Fibroblast of lung (primary cell): ENCODE measurements around the gene NCBP3. TPM values are rescaled to one million over a fixed set of nuclear protein-coding genes. Genes with fewer than 3 reads are reported as not detected.

Source experiments
- DNase-seq, 2 donors: peaks; one replicate each; pipeline versions ENCODE4 v3.0.0 to v3.0.0-alpha.2; 2010; ENCODE audit warnings: low read depth in 2 of 2
- H2AFZ ChIP-seq: 2 replicates; pipeline ENCODE4 v1.5.1; 2012; ENCODE audit warnings: low read length, control low read depth, inconsistent platforms
- H3K27ac ChIP-seq: 2 replicates; pipeline ENCODE4 v1.5.1; 2011; ENCODE audit warnings: low read length, control low read depth; ENCODE audit not compliant: insufficient read depth
- H3K27me3 ChIP-seq: 2 replicates; pipeline ENCODE4 v1.5.1; 2011; ENCODE audit warnings: mild to moderate bottlenecking, low read length; ENCODE audit not compliant: control insufficient read depth, insufficient read depth
- H3K36me3 ChIP-seq: 2 replicates; pipeline ENCODE4 v1.5.1; 2011; ENCODE audit warnings: low read length; ENCODE audit not compliant: control insufficient read depth, insufficient read depth
- H3K4me1 ChIP-seq: 2 replicates; pipeline ENCODE4 v1.5.1; 2011; ENCODE audit warnings: low read length; ENCODE audit not compliant: control insufficient read depth, insufficient read depth; ENCODE audit errors: extremely low read depth
- H3K4me2 ChIP-seq: 2 replicates; pipeline ENCODE4 v1.5.1; 2011; ENCODE audit warnings: low read length, control low read depth; ENCODE audit not compliant: insufficient read depth; ENCODE audit errors: extremely low read depth
- H3K4me3 ChIP-seq, 4 experiments: fragments of 200-600 bp in 1 of 4; sonication (generic) in 1 of 4; replicated peaks in 1 of 4; 2 replicates each; pipeline ENCODE4 v1.5.1; 2011 to 2016; ENCODE audit warnings: low read length in 4 of 4, low read depth in 3 of 4, mild to moderate bottlenecking in 3 of 4, control low read depth in 2 of 4, inconsistent platforms in 1 of 4, mixed read lengths in 1 of 4; ENCODE audit not compliant: insufficient read depth in 1 of 4; ENCODE audit errors: control extremely low read depth in 1 of 4
- H3K79me2 ChIP-seq: 2 replicates; pipeline ENCODE4 v1.5.1; 2012; ENCODE audit warnings: mild to moderate bottlenecking, low read length, inconsistent platforms; ENCODE audit not compliant: control insufficient read depth, insufficient read depth
- H3K9ac ChIP-seq: 2 replicates; pipeline ENCODE4 v1.5.1; 2011; ENCODE audit warnings: mild to moderate bottlenecking, low read length, control low read depth; ENCODE audit not compliant: insufficient read depth
- H3K9me3 ChIP-seq: 2 replicates; pipeline ENCODE4 v1.5.1; 2012; ENCODE audit warnings: low read depth, low read length; ENCODE audit not compliant: control insufficient read depth, insufficient read depth
- H4K20me1 ChIP-seq: 2 replicates; pipeline ENCODE4 v1.5.1; 2011; ENCODE audit warnings: low read length; ENCODE audit not compliant: control insufficient read depth, insufficient read depth; ENCODE audit errors: extremely low read depth
- CTCF ChIP-seq, 2 donors: IDR thresholded peaks in 1 of 2; conservative IDR thresholded peaks in 1 of 2; 1 replicate in 1 of 2; 2 replicates in 1 of 2; pipeline ENCODE4 v1.5.1; 2011 to 2012; ENCODE audit warnings: low read length in 2 of 2, control low read depth in 1 of 2, inconsistent platforms in 1 of 2, low read depth in 1 of 2, mild to moderate bottlenecking in 1 of 2
- EZH2 ChIP-seq: IDR thresholded peaks from 2 replicates; pipeline ENCODE4 v1.5.1; 2012; ENCODE audit warnings: low read length, control low read depth, mild to moderate bottlenecking; ENCODE audit errors: missing control alignments
- polyA plus RNA-seq, 2 donors: library from polyadenylated mRNA; depleted of rRNA in 1 of 2; stranded (reverse) in 1 of 2; unstranded in 1 of 2; fragments of >200 nt; gene quantifications; 2 replicates each; pipeline ENCODE4 v1.2.1, GENCODE V29; 2011 to 2012; ENCODE audit warnings: missing spikeins in 1 of 2
- total RNA-seq: library from RNA; depleted of rRNA; stranded (reverse); fragments of >200 nt; gene quantifications from 2 replicates; pipeline ENCODE4 v1.2.1, GENCODE V29; 2014

The NCBP3 gene
- total and polyA plus RNA-seq, 2 donors (not counting 1 experiment from before 2014, with no cell fraction given) = 20.4 to 23.3 TPM

DNA sequence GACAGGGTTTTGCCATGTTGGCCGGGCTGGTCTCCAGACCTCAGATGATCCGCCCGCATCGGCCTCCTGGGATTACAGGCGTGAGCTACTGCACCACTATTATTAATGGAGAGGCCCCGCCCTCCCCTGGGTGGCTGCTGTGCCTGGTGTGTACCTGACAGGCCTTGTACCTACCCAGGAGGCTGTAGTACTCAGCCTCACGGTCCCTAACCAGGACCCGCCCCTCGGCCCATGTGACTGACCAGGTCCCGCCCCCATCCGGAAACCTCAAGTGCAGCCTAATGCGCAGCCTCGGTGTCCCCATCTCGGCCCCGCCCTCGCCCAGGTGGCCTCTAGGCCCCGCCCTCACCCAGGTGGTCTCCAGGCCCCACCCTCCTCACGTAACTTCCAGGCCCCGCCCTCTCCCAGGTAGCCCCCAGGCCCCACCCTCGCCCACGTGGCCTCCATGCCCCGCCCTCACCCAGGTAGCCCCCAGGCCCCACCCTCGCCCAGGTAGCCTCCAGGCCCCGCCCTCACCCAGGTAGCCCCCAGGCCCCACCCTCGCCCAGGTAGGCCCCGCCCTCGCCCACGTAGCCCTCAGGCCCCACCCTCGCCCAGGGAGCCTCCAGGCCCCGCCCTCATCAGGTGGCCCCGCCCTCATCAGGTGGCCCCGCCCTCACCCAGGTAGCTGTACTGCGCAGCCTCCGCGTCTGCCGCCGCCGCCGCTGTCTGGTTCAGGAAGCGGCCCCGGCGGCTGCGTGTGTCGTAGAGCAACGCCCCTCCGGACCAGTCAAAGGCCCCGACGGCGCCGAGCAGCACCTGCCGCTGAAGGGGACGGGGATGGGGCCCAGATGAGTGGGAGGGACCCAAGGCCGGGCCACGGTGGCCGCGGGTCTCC, 91.3 kb downstream of the NCBP3 start:
- Histone ChIP-seq H3K9me3 (no peaks in the 10 kb centered on the region), H3K36me3 (no peaks in the 10 kb centered on the region), H3K27ac (no peak overlapping the region), H3K4me2 (no peak overlapping the region), H3K4me3 (no peak overlapping the region), H3K79me2 (no peaks in the 10 kb centered on the region), H4K20me1 (no peaks in the 10 kb centered on the region), H3K27me3 (no peaks in the 10 kb centered on the region), H2AFZ (no peak overlapping the region), H3K4me1 (no peaks in the 10 kb centered on the region), H3K9ac (no peak overlapping the region)
- no peak for DNase-seq
- TF ChIP-seq EZH2 (no peak), CTCF (conservative IDR thresholded peaks at IDR 0.05 in 1 of 2, IDR thresholded peaks at IDR 0.05 in 1 of 2; ENCODE audit: low read depth in 1 of 2, low read length in 2 of 2) (no peak)

GRCh38 chr17:3754066-3754457, 92.0 kb downstream of the NCBP3 start:
- Histone ChIP-seq H3K27me3 (no peaks in the 10 kb centered on the region), H3K9me3 (no peaks in the 10 kb centered on the region), H3K79me2 (no peaks in the 10 kb centered on the region), H3K27ac (no peak overlapping the region), H4K20me1 (no peaks in the 10 kb centered on the region), H2AFZ (no peak overlapping the region), H3K4me2 (no peak overlapping the region), H3K36me3 (no peaks in the 10 kb centered on the region), H3K9ac (no peak overlapping the region), H3K4me1 (no peaks in the 10 kb centered on the region), H3K4me3 (no peak overlapping the region)
- DNase-seq = no peak
- TF ChIP-seq CTCF (conservative IDR thresholded peaks at IDR 0.05 in 1 of 2, IDR thresholded peaks at IDR 0.05 in 1 of 2; ENCODE audit: low read depth in 1 of 2, low read length in 2 of 2) (no peak), EZH2 (no peak)

- H3K27me3 ChIP-seq = peaks cover 3% of the 10 kb centered on the region
- no peak overlapping the region for H3K4me3 ChIP-seq
- no peaks in the 10 kb centered on the region for H3K9me3 ChIP-seq
- no peak overlapping the region for H3K9ac ChIP-seq
- no peak for DNase-seq
- TF ChIP-seq EZH2 = no peak
- TF ChIP-seq CTCF (conservative IDR thresholded peaks at IDR 0.05 in 1 of 2, IDR thresholded peaks at IDR 0.05 in 1 of 2; ENCODE audit: low read depth in 1 of 2, low read length in 2 of 2) = no peak
- H3K27ac ChIP-seq = no peak overlapping the region
- no peaks in the 10 kb centered on the region for H3K4me1 ChIP-seq
- H3K36me3 ChIP-seq = no peaks in the 10 kb centered on the region
- no peak overlapping the region for H3K4me2 ChIP-seq
- no peak overlapping the region for H2AFZ ChIP-seq
- no peaks in the 10 kb centered on the region for H4K20me1 ChIP-seq
- no peaks in the 10 kb centered on the region for H3K79me2 ChIP-seq
These were observed 92.4 kb downstream of the NCBP3 start for GRCh38 chr17:3753624-3754023.

Other genes starting within 250 kb of the NCBP3 start
- 2.3 and 2.8 TPM in 2 replicates for gene TRPV1, start 236.8 kb downstream of the NCBP3 start, total RNA-seq
- gene TRPV1, start 236.8 kb downstream of the NCBP3 start, polyA plus RNA-seq = 0.60 and 0.89 TPM in 2 replicates
- 5.6 and 8.9 TPM in 2 replicates for gene SHPK, start 210.0 kb downstream of the NCBP3 start, total RNA-seq
- gene SHPK, start 210.0 kb downstream of the NCBP3 start, polyA plus RNA-seq = 7.2 and 9.1 TPM in 2 replicates
- gene CTNS, start 209.5 kb downstream of the NCBP3 start, total RNA-seq = 19.2 and 24.9 TPM in 2 replicates
- 9.6 and 10.4 TPM in 2 replicates for gene CTNS, start 209.5 kb downstream of the NCBP3 start, polyA plus RNA-seq
- gene TAX1BP3, start 177.7 kb downstream of the NCBP3 start, total RNA-seq = 105 and 141 TPM in 2 replicates
- 121 and 149 TPM in 2 replicates for gene TAX1BP3, start 177.7 kb downstream of the NCBP3 start, polyA plus RNA-seq
- 15.4 TPM in 2 replicates for gene EMC6, start 177.4 kb downstream of the NCBP3 start, total RNA-seq
- gene EMC6, start 177.4 kb downstream of the NCBP3 start, polyA plus RNA-seq = 20.6 and 25.3 TPM in 2 replicates
- 0.99 and 1.0 TPM in 2 replicates for gene P2RX5, start 150.1 kb downstream of the NCBP3 start, total RNA-seq
- gene P2RX5, start 150.1 kb downstream of the NCBP3 start, polyA plus RNA-seq = 0.79 and 1.1 TPM in 2 replicates
- 0.51 and 2.0 TPM in 2 replicates for gene HASPIN, start 122.3 kb downstream of the NCBP3 start, total RNA-seq
- gene HASPIN, start 122.3 kb downstream of the NCBP3 start, polyA plus RNA-seq = 1.5 and 4.9 TPM in 2 replicates
- 15.9 and 29.7 TPM in 2 replicates for gene ITGAE, start 45.1 kb downstream of the NCBP3 start, total RNA-seq
- gene ITGAE, start 45.1 kb downstream of the NCBP3 start, polyA plus RNA-seq = 72.5 and 76.6 TPM in 2 replicates
- gene CAMKK1, start 46.8 kb upstream of the NCBP3 start, total RNA-seq = 1.8 and 2.5 TPM in 2 replicates
- gene CAMKK1, start 46.8 kb upstream of the NCBP3 start, polyA plus RNA-seq = 0.41 and 1.3 TPM in 2 replicates
- under 0.01 TPM in 2 replicates for gene P2RX1, start 70.2 kb upstream of the NCBP3 start, total RNA-seq
- 0.02 TPM in 1 of 2 replicates, not detected in the other for gene P2RX1, start 70.2 kb upstream of the NCBP3 start, polyA plus RNA-seq
- 5.9 and 12.4 TPM in 2 replicates for gene ATP2A3, start 118.2 kb upstream of the NCBP3 start, total RNA-seq
- 0.25 and 1.3 TPM in 2 replicates for gene ATP2A3, start 118.2 kb upstream of the NCBP3 start, polyA plus RNA-seq